ENCODE data around the gene SEPSECS.

SEPSECS gene

GRCh38 chr4:25075129-25075528 is 85.1 kb downstream of the SEPSECS start:
- DNase-seq: no peak
- no peak for TF ChIP-seq POLR2A (IDR thresholded peaks at IDR 0.05; ENCODE audit: low read length)
- TF ChIP-seq GATA1 (IDR thresholded peaks at IDR 0.05; ENCODE audit: low read depth, low read length): no peak

- TF ChIP-seq GATA1 (IDR thresholded peaks at IDR 0.05; ENCODE audit: low read depth, low read length): no peak
- TF ChIP-seq POLR2A (IDR thresholded peaks at IDR 0.05; ENCODE audit: low read length): no peak
- DNase-seq: no peak
These were observed 89.7 kb downstream of the SEPSECS start for GRCh38 chr4:25070545-25070944.

Measured in erythroblast (primary cell).